NCI-H774 (cell line): Measurements from ENCODE around the gene CDH23.

ENCODE experiments used
- DNase-seq: peaks from one replicate; lab custom pipeline; 2025; lab: John Stamatoyannopoulos, UW

CDH23 gene

DNA sequence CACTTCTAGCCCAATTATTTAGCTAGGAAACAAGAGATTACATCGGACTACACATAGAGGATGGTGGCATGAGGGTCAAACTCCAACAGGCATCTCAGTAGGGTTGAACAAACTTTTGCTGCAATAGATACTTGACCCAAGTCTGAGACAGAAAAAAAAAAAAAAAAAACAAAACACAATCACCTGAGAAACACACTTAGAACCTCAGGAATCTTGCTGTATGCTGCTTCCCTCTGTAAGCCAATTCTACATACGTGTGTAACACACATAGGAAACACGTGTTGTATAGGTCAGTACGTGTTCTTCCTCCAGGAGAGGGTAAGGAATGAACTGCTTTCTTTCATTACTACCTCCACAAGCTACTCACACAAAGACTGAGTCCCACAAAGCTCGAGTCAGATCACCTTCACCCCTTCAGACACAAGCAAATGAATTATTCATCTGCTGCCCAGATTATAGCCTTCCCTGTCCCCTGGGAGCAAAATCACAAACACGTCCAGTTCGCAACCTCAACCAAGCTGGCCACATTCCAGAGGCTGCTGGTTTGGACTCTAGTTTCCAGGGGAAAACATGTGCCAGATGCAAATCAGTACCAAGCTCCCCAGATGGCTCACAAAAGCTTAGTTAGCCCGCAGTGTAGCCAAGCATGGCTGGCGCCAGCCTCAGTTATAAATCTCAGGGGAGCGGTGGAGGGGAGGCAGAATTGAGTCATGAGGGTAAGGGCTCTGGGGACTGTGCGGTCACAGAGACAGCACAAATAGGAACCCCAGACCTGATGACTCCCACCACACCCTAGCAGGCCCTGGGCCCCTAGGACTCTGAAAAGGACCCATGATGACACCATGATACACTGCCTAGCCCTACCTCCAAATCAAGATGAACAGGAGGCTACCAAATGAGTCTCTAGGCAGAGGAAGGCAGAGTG is 439.2 kb downstream of the CDH23 start:
- no peak for DNase-seq

GRCh38 chr10:71836596-71836974 is 439.9 kb downstream of the CDH23 start:
- no peak for DNase-seq

- no peak for DNase-seq
Observed at GRCh38 chr10:71837098-71837827, 440.5 kb downstream of the CDH23 start.

- DNase-seq = no peak
Observed at GRCh38 chr10:71838264-71839211, 441.8 kb downstream of the CDH23 start.

DNA sequence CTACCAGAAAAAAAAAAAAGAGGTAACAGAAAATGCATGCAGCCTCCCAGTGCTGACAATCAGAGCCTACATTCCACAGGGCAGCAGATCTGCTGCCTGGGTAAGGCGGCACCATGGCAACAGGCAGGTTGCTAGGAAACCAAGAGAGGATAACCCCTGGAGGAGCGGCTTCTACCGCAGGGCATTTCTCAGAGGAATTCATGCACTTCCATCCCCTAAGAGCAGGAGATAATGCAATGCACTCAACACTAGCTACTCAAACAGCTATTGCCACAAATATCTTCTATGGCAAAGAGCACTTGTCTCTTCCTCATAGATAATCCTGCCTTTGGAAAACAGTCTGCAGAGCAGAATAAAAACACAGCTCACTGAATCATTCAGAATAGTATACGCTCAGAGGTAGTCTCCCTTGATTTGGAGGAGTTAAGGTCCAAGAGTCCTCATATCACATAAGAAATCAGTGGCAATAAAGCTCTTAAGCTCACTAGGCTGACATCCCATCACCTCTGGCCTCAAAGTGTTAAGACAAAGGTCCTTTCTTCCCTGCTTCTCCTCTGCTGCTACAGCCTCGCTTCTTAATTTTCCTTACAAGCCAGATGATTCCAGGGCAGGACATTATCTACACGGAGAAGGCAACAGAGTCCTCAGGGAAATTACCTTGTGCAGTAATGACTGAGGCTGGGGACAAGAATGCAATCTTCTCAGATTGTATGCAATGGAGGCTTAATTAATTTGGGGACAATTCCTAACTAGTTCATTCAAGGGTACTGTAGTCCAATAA is 443.6 kb downstream of the CDH23 start:
- peak; percentile 12 for DNase-seq

- no peak for DNase-seq
Observed at GRCh38 chr10:71840958-71841335, 444.2 kb downstream of the CDH23 start.

- no peak for DNase-seq
Observed at GRCh38 chr10:71842422-71842821, 445.7 kb downstream of the CDH23 start.

- no peak for DNase-seq
Observed at GRCh38 chr10:71842856-71843686, 446.4 kb downstream of the CDH23 start.

DNA sequence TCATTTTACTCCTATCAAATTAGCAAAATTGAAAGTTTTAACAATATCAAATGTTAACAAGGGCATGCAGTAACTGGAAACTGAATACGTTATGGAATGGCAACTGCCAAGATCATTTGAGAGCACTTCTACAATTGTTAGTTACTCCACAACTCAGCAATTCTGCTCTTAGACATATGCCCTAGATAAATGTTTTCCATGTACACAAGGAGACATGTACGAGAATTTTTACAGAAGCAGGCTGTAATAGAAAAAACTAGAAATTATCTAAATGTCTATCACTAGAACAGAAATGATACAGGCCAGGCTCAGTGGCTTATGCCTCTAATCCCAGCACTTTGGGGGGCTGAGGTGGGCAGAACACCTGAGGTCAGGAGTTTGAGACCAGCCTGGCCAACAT is 447.4 kb downstream of the CDH23 start:
- no peak for DNase-seq

DNA sequence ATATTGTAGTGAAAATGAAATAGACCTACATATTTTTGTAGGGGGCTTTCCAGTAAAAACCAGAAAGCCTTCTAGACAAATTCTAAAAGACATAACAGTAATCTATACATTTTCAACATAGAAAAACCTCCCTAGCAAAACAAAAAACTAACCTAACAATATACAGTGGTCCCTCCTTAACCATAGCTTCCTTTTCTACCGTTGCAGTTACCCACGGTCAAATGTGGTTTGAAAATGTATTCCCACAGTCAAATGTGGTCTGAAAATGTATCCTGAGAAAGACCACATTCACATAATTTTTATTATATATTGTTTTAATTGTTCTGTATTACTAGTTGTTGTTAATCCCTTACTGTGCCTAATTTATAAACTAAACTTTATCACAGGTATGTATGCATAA is 448.0 kb downstream of the CDH23 start:
- no peak for DNase-seq

GRCh38 chr10:71845410-71846405 is 449.0 kb downstream of the CDH23 start:
- DNase-seq = no peak

DNA sequence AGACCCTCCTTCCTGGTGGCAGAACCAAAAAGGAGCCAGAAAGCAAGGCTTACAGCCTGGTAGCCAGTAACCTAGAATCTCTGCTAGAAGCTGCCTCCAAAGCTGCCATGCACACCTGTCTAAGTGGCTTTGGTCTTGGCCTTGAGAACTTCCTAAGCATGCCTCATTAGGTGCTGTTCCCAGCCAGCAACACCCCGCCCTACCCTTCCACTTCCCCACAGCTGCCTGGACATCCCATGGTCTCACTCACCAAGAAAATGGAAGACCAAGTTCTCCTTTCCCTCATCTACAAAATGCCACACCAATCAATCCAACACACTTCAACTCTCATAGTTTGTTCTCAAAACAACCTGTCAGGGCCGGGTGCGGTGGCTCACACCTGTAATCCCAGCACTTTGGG is 450.1 kb downstream of the CDH23 start:
- no peak for DNase-seq

DNA sequence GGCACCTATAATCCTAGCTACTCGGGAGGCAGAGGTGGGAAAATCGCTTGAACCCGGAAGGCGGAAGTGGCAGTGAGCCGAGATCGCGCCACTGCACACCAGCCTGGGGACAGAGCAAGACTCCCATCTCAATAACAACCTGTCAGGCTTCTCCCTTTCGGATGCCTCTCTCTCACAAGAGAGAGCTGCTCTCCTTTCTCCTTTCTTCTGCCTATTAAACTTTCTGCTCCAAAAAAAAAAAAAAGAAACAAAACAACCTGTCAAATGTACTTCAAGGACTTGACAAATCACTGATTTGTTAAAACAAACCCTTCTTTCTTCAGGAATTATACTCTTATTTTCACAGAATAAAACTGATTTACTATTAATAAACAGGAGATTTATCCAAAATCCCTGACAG is 450.7 kb downstream of the CDH23 start:
- no peak for DNase-seq

DNA sequence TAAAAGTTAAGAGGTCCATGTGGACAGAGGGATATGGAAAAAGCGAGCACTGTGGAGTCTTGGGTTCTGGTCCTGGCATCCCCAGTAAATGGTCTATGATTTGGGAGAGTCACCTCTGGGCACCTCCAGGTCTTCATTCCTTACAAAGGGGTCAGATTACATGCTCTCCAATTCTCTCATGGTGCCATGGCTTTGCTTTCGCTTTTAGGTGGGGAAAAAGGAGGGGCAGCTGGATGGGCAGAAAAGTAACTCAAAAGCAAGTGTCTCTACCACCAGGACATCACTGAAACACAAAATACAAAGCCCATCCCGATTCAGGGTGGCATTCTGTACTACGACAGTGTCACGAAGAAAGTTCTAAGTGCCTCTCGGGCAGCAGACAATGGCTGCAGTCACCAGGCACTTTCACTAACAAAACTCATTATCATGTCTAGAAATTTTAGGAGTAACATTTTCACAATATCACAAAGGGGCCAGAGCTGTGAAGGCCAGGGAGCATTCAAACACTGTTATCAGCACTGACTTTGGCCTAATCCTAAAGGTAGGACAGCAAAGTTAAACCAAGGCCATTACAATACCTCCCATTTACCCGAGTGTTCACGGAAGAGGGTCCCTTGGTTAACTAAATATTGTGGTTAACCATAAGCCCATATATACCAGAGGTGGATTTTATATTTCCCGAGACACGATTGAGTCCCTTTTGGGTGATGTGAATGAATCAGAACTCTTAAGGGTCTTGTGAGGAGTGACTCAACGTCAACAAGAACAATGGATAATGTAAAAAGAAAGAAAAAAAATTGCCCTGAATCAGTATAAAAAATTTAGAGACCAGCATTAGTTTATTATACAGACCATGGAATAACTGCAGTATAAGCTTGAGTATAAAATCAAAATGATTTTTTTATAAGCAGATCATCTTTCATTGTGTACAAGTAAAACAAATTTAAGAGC is 451.9 kb downstream of the CDH23 start:
- DNase-seq = no peak

DNA sequence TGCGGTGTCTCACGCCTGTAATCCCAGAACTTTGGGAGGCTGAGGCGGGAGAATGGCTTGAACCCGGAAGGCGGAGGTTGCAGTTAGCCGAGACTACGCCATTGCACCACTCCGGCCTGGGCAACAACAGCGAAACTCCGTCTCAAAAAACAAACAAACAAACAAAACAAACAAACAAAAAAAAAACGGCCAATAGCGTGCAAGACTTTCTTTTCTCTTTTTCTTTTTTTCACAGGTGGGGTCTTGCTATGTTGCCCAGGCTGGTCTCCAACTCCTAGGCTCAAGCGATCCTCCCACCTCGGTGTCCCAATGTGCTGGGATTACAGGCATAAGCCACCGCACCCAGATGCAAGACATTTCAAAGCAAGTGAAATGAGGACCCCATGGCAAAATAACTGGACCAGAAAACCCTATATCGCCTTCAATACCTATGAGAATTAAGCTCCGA is 452.8 kb downstream of the CDH23 start:
- DNase-seq = no peak

GRCh38 chr10:71850021-71850742 is 453.5 kb downstream of the CDH23 start:
- no peak for DNase-seq

DNA sequence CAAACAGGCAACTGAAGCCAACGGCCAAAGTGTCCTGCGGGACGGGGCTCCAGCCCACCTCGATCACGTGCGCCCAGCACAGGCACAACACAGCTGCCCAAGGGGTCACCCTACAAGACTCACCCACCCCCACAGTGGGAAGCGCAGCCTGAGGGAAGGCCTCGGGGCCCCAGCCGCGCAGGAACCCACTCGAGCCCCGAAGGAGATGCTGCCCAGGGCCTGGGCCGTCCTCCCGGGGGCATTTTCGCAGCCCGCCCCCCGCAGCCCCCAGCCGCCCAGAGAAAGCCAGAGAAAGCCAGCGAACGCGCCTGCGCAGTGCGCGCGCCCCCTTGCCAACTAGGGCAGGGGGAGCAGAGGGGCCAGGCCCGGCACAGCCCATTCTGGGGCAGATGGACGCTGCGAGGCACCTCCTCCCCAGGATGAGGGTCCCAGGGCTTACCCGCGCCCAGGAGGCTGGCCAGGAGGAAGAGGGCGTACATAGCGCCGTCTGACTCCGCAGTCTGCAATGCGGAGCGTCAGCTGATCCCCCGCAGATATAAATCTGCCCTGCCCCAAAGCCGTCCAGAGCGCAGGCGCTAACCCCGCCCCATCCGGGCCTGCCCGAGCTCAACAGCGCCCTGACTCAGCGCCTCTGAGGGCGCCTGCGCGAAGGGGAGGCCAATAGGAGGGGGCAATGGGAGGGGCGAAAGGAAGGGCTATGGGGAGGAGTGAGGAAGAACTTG is 454.2 kb downstream of the CDH23 start, which contains the start of gene PSAP:
Gene PSAP, minus strand, starts transcription at position 509 of the 722 bp plus-strand sequence. Its CDS starts 30 bp downstream, at position 479.
- peak; percentile 96 for DNase-seq
